ENCODE results near the gene ATG101.

GRCh38 chr12:52090291-52090690, 20.5 kb downstream of the ATG101 start:
- no peak for TF ChIP-seq POLR2A (IDR thresholded peaks at IDR 0.05)
- TF ChIP-seq, protein P1, sequence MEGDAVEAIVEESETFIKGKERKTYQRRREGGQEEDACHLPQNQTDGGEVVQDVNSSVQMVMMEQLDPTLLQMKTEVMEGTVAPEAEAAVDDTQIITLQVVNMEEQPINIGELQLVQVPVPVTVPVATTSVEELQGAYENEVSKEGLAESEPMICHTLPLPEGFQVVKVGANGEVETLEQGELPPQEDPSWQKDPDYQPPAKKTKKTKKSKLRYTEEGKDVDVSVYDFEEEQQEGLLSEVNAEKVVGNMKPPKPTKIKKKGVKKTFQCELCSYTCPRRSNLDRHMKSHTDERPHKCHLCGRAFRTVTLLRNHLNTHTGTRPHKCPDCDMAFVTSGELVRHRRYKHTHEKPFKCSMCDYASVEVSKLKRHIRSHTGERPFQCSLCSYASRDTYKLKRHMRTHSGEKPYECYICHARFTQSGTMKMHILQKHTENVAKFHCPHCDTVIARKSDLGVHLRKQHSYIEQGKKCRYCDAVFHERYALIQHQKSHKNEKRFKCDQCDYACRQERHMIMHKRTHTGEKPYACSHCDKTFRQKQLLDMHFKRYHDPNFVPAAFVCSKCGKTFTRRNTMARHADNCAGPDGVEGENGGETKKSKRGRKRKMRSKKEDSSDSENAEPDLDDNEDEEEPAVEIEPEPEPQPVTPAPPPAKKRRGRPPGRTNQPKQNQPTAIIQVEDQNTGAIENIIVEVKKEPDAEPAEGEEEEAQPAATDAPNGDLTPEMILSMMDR (IDR thresholded peaks at IDR 0.05), result no peak
